Measurements from ENCODE around the gene SUMF1.

DNA sequence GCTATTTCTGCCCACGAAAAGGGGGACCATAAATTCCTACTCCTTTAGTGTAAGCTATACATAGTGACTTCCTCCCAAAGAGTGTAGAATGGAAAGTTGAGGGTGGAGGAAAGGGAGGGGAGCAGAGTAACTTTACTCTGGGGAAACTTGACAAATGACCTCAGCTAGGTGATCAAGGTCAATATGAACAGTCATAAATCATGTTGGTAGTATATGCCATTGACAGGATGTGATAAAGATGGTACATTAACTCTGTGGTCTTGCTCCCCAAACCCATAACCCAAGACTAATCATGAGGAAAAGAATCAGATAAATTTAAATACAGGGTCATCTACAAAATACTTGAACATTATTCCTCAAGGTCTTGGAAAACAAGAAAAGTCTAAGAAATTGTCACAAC is 145.3 kb downstream of the SUMF1 start:
- TF ChIP-seq POLR2AphosphoS5 (IDR thresholded peaks at IDR 0.05; ENCODE audit: low read depth, low read length) (no peak), POLR2A (IDR thresholded peaks at IDR 0.05; ENCODE audit: low read depth, low read length) (no peak), TAF1 (IDR thresholded peaks at IDR 0.05; ENCODE audit: borderline replicate concordance, low read depth, low read length) (no peak)
